DND-41 (cell line): ENCODE results near the gene GNB1L.

Experiments
- ATAC-seq: fragments of 200-7000 bp; cut with Tn5 transposase; 3 replicates; pipeline ENCODE4 v1.9.1; 2021; ENCODE audit warnings: low read depth; ENCODE audit not compliant: insufficient read depth
- DNase-seq: peaks from one replicate; pipeline ENCODE4 v3.0.0-alpha.2; 2020
- H2AFZ ChIP-seq: 2 replicates; pipeline ENCODE4 v1.6.0; 2012; ENCODE audit warnings: low read depth, low read length
- H3K27ac ChIP-seq: 2 replicates; pipeline ENCODE4 v1.5.1; 2012; ENCODE audit warnings: low read length, inconsistent platforms
- H3K27me3 ChIP-seq: fragments of 200-600 bp; sonication (generic); 2 replicates; pipeline ENCODE4 v1.6.0; 2012; ENCODE audit warnings: low read length, mild to moderate bottlenecking, inconsistent platforms; ENCODE audit not compliant: insufficient read depth, poor library complexity
- H3K36me3 ChIP-seq: 2 replicates; pipeline ENCODE4 v1.5.1; 2012; ENCODE audit warnings: low read length, inconsistent platforms; ENCODE audit not compliant: insufficient read depth
- H3K4me1 ChIP-seq: 2 replicates; pipeline ENCODE4 v1.5.1; 2012; ENCODE audit warnings: mild to moderate bottlenecking, low read length; ENCODE audit not compliant: insufficient read depth
- H3K4me2 ChIP-seq: 2 replicates; pipeline ENCODE4 v1.6.0; 2012; ENCODE audit warnings: mild to moderate bottlenecking, moderate library complexity, low read length, inconsistent platforms; ENCODE audit not compliant: insufficient read depth
- H3K4me3 ChIP-seq, 2 experiments: fragments of 200-600 bp in 1 of 2; shearing (Covaris generic) in 1 of 2; 2 replicates each; pipeline ENCODE4 v1.5.1; 2012 to 2016; ENCODE audit warnings: inconsistent platforms in 2 of 2, low read length in 2 of 2, mild to moderate bottlenecking in 2 of 2, low read depth in 1 of 2, moderate library complexity in 1 of 2
- H3K79me2 ChIP-seq: 2 replicates; pipeline ENCODE4 v1.6.0; 2012; ENCODE audit warnings: low read length, inconsistent platforms; ENCODE audit not compliant: insufficient read depth
- H3K9ac ChIP-seq: 2 replicates; pipeline ENCODE4 v1.6.0; 2012; ENCODE audit warnings: low read depth, mild to moderate bottlenecking, inconsistent platforms, low read length, moderate library complexity
- H3K9me3 ChIP-seq: 2 replicates; pipeline ENCODE4 v1.5.1; 2012; ENCODE audit warnings: low read length, moderate library complexity, mild to moderate bottlenecking, inconsistent platforms; ENCODE audit not compliant: insufficient read depth, severe bottlenecking
- H4K20me1 ChIP-seq: 2 replicates; pipeline ENCODE4 v1.6.0; 2012; ENCODE audit warnings: low read length; ENCODE audit not compliant: insufficient read depth
- CTCF ChIP-seq: IDR thresholded peaks from 2 replicates; pipeline ENCODE4 v1.5.1; 2012; ENCODE audit warnings: borderline replicate concordance, low read length, moderate library complexity, mild to moderate bottlenecking; ENCODE audit not compliant: poor library complexity, severe bottlenecking; ENCODE audit errors: extremely low read depth
- EZH2 ChIP-seq: IDR thresholded peaks from 3 replicates; pipeline ENCODE4 v1.6.1; 2012; ENCODE audit warnings: borderline replicate concordance, low read depth, mild to moderate bottlenecking, moderate library complexity, low read length, inconsistent platforms; ENCODE audit not compliant: severe bottlenecking

GNB1L gene

DNA sequence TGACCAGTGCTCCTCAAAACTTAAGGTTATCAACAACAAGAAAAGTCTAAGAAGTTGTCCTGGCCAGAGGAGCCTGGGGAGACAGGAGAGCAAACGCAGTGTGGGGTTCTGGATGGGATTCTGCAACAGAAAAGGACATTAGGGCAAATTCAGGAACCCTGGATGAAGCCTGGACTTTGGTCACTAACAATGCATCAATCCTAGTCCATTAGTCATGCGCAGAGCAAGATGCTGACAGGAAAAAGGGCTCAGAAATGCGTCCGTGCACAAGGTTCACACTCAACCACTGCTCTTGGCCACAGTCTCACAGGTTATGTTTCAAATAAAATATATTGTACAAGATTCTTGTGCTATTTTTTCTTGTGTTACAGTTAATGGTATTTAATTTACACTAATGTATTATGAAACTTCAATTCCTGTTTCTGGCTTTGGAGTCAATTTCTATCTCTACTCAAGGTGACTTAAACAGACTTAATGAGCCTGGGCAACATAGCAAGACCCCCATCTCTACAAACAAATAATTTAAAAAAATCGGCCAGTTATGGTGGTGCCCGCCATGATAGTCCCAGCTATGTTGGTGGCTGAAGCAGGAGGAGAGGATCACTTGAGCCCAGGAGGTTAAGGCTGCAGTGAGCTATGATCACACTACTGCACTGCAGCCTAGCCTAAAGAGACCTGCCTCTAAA is 13.6 kb downstream of the GNB1L start:
- Histone ChIP-seq H3K79me2 (peaks cover 78% of the 10 kb centered on the region), H3K4me2 (no peak overlapping the region), H3K27ac (no peak overlapping the region), H3K4me1 (no peaks in the 10 kb centered on the region), H4K20me1 (peaks cover 45% of the 10 kb centered on the region), H3K36me3 (peaks cover 31% of the 10 kb centered on the region), H3K27me3 (no peaks in the 10 kb centered on the region), H3K4me3 (no peak overlapping the region), H2AFZ (no peak overlapping the region), H3K9ac (no peak overlapping the region), H3K9me3 (no peaks in the 10 kb centered on the region)
- ATAC-seq (no peak), DNase-seq (no peak)
- TF ChIP-seq CTCF (no peak), EZH2 (no peak)

GRCh38 chr22:19840059-19840458 is 14.6 kb downstream of the GNB1L start:
- no peak overlapping the region for H3K4me3 ChIP-seq
- TF ChIP-seq EZH2, result no peak
- H3K36me3 ChIP-seq, result peaks cover 23% of the 10 kb centered on the region
- peaks cover 34% of the 10 kb centered on the region for H4K20me1 ChIP-seq
- no peak overlapping the region for H3K4me2 ChIP-seq
- H3K79me2 ChIP-seq, result peaks cover 79% of the 10 kb centered on the region
- no peak overlapping the region for H3K27ac ChIP-seq
- no peak for DNase-seq
- H3K27me3 ChIP-seq, result no peaks in the 10 kb centered on the region
- no peak overlapping the region for H3K9ac ChIP-seq
- no peak for ATAC-seq
- H3K9me3 ChIP-seq, result no peaks in the 10 kb centered on the region
- no peak overlapping the region for H2AFZ ChIP-seq
- no peaks in the 10 kb centered on the region for H3K4me1 ChIP-seq

- TF ChIP-seq EZH2, result no peak
- no peak for TF ChIP-seq CTCF
- H3K36me3 ChIP-seq, result peaks cover 6% of the 10 kb centered on the region
- DNase-seq, result no peak
- no peak overlapping the region for H2AFZ ChIP-seq
- H3K27ac ChIP-seq, result no peak overlapping the region
- H3K79me2 ChIP-seq, result peaks cover 70% of the 10 kb centered on the region
- peaks cover 17% of the 10 kb centered on the region; the same call in 1 of the 2 replicates for H4K20me1 ChIP-seq
- no peak overlapping the region for H3K9ac ChIP-seq
- no peak overlapping the region for H3K4me2 ChIP-seq
- H3K9me3 ChIP-seq, result no peaks in the 10 kb centered on the region
- no peak overlapping the region for H3K4me3 ChIP-seq
- no peak for ATAC-seq
- peaks cover 9% of the 10 kb centered on the region for H3K4me1 ChIP-seq
- H3K27me3 ChIP-seq, result no peaks in the 10 kb centered on the region
These were observed 16.8 kb downstream of the GNB1L start for GRCh38 chr22:19837915-19838314.

DNA sequence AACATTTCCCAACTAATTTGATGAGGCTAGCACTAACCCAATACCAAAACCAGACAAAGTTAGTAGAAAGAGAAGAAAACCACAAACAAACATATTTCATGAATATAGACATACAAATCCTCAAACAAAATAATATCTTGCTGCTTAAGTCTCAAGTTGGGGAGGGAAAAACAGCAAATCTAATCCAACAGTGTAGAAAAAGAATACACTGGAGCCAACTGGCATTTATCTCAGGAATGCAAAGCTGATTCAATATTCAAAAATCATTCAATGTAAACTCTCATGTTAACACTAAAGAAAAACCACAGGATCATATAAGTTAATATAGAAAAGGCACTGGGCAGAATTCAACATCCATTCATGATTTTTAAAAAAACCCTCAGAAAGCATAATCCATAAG is 18.2 kb downstream of the GNB1L start:
- no peaks in the 10 kb centered on the region for H3K27me3 ChIP-seq
- H3K4me2 ChIP-seq, result no peak overlapping the region
- TF ChIP-seq CTCF (no peak), EZH2 (no peak)
- H3K9me3 ChIP-seq, result no peaks in the 10 kb centered on the region
- no peak overlapping the region for H3K9ac ChIP-seq
- H3K36me3 ChIP-seq, result peaks cover 6% of the 10 kb centered on the region
- DNase-seq (no peak), ATAC-seq (no peak)
- H3K27ac ChIP-seq, result no peak overlapping the region
- H3K79me2 ChIP-seq, result peaks cover 67% of the 10 kb centered on the region
- H2AFZ ChIP-seq, result no peak overlapping the region
- peaks cover 21% of the 10 kb centered on the region for H3K4me1 ChIP-seq
- H4K20me1 ChIP-seq, result peaks cover 7% of the 10 kb centered on the region; the same call in 1 of the 2 replicates
- H3K4me3 ChIP-seq, result no peak overlapping the region
